ENCODE measurements around the gene CYTH4.

- no peak for TF ChIP-seq RAD21 (conservative IDR thresholded peaks at IDR 0.05 in 1 of 2, IDR thresholded peaks at IDR 0.05 in 1 of 2)
- no peak for TF ChIP-seq POLR2A (IDR thresholded peaks at IDR 0.05; ENCODE audit: low read length)
These were observed 48.1 kb downstream of the CYTH4 start for GRCh38 chr22:37330200-37331033.
